ENCODE results near the gene KLKB1.

DNA sequence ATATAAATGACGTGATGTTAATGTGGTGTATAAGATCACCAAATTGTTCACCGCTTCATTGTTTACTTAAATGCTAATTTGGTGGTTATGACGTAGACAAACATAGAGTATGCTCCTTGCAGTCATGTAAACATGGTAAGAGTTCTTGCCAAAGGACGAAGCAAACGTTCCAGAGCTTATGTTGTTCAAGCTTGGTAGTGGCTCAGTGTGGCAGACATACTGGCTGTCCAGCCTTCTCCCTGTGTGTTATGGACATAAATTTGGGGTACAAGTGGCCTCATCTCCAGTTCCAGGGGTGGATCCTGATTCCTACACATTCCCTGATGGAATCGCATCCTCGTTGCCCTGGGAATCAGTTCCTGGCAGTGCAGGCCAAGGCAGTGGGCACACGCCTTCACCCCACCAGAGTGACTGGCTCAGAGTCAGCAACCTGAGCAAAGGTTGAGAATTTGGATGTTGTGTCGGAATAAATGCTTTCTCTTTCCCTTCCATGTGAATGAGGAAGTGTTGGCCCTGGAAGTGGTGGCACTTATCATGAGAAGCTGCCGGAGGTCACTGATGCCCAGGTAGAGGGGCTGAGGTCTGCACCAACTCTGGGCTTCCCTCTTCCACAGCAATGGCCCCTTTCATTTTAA is 64.1 kb downstream of the KLKB1 start:
- TF ChIP-seq, protein P1, sequence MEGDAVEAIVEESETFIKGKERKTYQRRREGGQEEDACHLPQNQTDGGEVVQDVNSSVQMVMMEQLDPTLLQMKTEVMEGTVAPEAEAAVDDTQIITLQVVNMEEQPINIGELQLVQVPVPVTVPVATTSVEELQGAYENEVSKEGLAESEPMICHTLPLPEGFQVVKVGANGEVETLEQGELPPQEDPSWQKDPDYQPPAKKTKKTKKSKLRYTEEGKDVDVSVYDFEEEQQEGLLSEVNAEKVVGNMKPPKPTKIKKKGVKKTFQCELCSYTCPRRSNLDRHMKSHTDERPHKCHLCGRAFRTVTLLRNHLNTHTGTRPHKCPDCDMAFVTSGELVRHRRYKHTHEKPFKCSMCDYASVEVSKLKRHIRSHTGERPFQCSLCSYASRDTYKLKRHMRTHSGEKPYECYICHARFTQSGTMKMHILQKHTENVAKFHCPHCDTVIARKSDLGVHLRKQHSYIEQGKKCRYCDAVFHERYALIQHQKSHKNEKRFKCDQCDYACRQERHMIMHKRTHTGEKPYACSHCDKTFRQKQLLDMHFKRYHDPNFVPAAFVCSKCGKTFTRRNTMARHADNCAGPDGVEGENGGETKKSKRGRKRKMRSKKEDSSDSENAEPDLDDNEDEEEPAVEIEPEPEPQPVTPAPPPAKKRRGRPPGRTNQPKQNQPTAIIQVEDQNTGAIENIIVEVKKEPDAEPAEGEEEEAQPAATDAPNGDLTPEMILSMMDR (IDR thresholded peaks at IDR 0.05) = no peak
- TF ChIP-seq POLR2AphosphoS5 (IDR thresholded peaks at IDR 0.05) = no peak
- no peak for TF ChIP-seq POLR2A (IDR thresholded peaks at IDR 0.05)

Data from transverse colon (tissue), 4 donors.